ENCODE measurements around the gene VPS4A.

GRCh38 chr16:69311533-69312387 is 610 bp downstream of the VPS4A start:
- TF ChIP-seq CTCF (conservative IDR thresholded peaks at IDR 0.05; ENCODE audit: low read length) (peak; percentile 24; the same call in 1 of the 2 replicates), EZH2phosphoT487 (IDR thresholded peaks at IDR 0.05; ENCODE audit: borderline replicate concordance) (no peak)

Measured in Loucy (cell line).